IPS-20b (cell line): ENCODE data around the gene MR1.
A peak's percentile ranks its signal among the peaks of the same experiment; 100 is the strongest.

ENCODE experiments used
- H3K27ac ChIP-seq: one replicate; pipeline ENCODE4 v1.5.1; 2013; ENCODE audit warnings: low read length
- H3K27me3 ChIP-seq: 2 replicates; pipeline ENCODE4 v1.6.1; 2013; ENCODE audit warnings: mild to moderate bottlenecking, low read length, inconsistent platforms; ENCODE audit not compliant: insufficient read depth
- H3K36me3 ChIP-seq: 2 replicates; pipeline ENCODE4 v1.6.1; 2013; ENCODE audit warnings: low read depth, mild to moderate bottlenecking, inconsistent platforms, low read length, moderate library complexity; ENCODE audit not compliant: insufficient read depth
- H3K4me1 ChIP-seq: 2 replicates; pipeline ENCODE4 v1.6.1; 2013; ENCODE audit warnings: mild to moderate bottlenecking, control low read depth, inconsistent platforms, low read length, moderate library complexity; ENCODE audit not compliant: insufficient read depth
- H3K4me3 ChIP-seq: 2 replicates; pipeline ENCODE4 v1.5.1; 2013; ENCODE audit warnings: mild to moderate bottlenecking, low read length, inconsistent platforms
- H3K9ac ChIP-seq: 2 replicates; pipeline ENCODE4 v1.6.1; 2013; ENCODE audit warnings: low read depth, mild to moderate bottlenecking, inconsistent platforms, low read length, moderate library complexity
- H3K9me3 ChIP-seq: 2 replicates; pipeline ENCODE4 v1.6.1; 2013; ENCODE audit warnings: mild to moderate bottlenecking, low read depth, low read length, inconsistent platforms; ENCODE audit not compliant: insufficient read depth

MR1 gene

DNA sequence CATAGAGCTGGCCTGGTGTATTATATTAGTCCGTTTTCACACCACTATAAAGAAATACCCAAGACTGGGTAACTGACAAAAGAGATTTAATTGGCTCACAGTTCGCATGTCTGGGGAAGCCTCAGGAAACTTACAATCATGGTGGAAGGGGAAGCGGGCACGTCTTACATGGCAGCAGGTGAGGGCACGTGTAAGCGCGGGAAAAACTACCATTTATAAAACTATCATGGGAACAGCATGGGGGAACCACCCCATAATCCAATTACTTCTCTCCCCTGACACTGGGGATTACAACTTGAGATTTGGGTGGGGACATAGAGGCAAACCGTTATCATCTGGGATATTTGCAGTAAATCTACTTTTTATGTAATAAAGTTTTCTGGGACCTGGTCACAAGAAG lies 61.5 kb downstream of the MR1 start:
- Histone ChIP-seq H3K27ac (no peak overlapping the region), H3K27me3 (peaks cover 64% of the 10 kb centered on the region), H3K36me3 (peaks cover 16% of the 10 kb centered on the region; the same call in 1 of the 2 replicates), H3K4me1 (peaks cover 50% of the 10 kb centered on the region), H3K4me3 (no peak overlapping the region), H3K9ac (no peak overlapping the region), H3K9me3 (no peaks in the 10 kb centered on the region)

DNA sequence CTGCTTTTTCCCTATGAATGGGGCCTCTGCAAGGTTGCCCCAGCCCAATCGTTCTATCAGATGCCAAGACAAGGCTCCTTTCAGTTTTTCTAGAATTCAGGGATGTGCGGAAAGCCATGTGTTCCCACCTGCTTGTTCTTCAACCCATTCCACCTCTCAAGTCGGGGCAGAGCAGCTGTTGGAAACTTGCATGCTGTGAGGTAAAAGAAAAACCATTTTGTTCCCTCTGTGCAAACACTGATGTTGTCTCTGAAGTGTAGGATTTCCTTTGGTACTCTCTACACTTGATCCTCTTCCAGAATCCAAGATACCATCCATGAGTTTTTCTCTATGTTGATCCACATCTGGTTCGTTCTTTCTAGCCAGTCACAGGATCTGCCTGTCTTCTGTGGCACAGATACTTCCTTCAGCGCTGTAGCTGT lies 62.0 kb downstream of the MR1 start:
- Histone ChIP-seq H3K9ac (peak overlapping the region; percentile 18; the same call in 1 of the 2 replicates), H3K27me3 (peaks cover 64% of the 10 kb centered on the region), H3K36me3 (peaks cover 16% of the 10 kb centered on the region; the same call in 1 of the 2 replicates), H3K9me3 (no peaks in the 10 kb centered on the region), H3K27ac (no peak overlapping the region), H3K4me3 (peak overlapping the region; percentile 29; the same call in 1 of the 2 replicates), H3K4me1 (peaks cover 53% of the 10 kb centered on the region)

DNA sequence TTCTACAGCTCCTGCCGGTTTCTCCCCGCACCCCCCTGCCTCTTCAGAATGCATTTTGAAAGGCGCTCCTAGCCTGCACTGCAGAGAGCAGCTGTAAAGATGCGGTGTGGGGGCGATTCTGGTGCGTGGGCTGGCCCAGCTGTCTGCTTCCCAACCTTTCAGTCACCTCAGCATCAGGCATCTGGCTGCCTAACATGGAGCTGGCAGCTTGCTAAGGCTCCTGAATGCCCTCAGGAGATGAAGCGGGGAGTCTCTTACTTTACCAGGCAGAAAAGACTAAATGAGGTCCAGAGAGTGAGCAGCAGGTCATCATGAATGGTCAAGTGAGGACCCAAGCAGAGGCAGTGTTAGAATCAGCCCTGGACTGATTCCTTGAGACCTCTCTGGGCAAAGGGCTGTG lies 63.5 kb downstream of the MR1 start:
- Histone ChIP-seq H3K9me3 (no peaks in the 10 kb centered on the region), H3K4me1 (peaks cover 61% of the 10 kb centered on the region), H3K27ac (no peak overlapping the region), H3K9ac (no peak overlapping the region), H3K4me3 (no peak overlapping the region), H3K27me3 (peaks cover 58% of the 10 kb centered on the region), H3K36me3 (0 out of 2 replicates have a peak, but pooled peaks cover 8% of the 10 kb centered on the region)

DNA sequence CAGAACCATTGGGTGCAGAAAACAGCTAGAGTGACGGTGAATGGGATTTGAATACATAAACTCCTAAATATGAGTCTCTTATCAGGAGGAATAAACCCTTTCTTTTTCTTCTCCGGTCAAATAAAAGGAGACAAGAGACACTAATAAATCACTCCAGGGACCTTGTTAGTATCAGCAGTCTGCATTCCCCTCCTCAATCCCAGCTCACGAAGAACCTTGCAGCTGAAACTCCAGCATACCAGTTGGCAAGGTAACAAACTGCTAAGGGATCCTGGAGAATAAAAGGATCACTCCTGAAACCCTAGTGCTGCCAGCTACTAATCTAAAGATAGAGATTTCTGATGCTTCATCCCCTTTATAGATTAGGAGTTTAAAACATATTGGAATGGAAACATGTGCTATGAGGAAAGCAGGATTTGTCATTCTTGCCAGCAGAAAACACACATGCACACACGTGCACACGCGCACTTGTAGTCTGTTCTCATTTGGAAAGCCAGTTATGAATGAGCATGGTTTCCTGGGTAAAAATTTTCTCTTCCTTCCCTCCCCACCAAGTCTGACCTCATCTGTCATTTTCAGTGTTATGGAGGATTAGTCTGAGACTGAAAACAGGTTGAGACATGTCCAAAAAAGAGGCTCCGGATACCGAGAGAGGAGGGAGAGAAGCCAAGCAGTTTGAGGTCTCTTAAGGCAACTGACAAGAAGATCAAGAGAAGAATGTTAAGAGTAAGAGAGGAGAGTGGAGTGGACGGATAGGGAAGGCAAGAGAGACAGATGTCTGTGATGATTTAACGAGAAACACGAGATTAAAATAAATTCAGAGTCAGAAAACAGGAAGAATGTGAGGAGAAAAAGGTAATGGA lies 65.6 kb downstream of the MR1 start:
- no peaks in the 10 kb centered on the region for H3K36me3 ChIP-seq
- no peak overlapping the region for H3K9ac ChIP-seq
- H3K27me3 ChIP-seq = peaks cover 79% of the 10 kb centered on the region
- H3K4me1 ChIP-seq = peaks cover 76% of the 10 kb centered on the region
- no peak overlapping the region for H3K27ac ChIP-seq
- no peaks in the 10 kb centered on the region for H3K9me3 ChIP-seq
- H3K4me3 ChIP-seq = no peak overlapping the region; the same call in 1 of the 2 replicates

DNA sequence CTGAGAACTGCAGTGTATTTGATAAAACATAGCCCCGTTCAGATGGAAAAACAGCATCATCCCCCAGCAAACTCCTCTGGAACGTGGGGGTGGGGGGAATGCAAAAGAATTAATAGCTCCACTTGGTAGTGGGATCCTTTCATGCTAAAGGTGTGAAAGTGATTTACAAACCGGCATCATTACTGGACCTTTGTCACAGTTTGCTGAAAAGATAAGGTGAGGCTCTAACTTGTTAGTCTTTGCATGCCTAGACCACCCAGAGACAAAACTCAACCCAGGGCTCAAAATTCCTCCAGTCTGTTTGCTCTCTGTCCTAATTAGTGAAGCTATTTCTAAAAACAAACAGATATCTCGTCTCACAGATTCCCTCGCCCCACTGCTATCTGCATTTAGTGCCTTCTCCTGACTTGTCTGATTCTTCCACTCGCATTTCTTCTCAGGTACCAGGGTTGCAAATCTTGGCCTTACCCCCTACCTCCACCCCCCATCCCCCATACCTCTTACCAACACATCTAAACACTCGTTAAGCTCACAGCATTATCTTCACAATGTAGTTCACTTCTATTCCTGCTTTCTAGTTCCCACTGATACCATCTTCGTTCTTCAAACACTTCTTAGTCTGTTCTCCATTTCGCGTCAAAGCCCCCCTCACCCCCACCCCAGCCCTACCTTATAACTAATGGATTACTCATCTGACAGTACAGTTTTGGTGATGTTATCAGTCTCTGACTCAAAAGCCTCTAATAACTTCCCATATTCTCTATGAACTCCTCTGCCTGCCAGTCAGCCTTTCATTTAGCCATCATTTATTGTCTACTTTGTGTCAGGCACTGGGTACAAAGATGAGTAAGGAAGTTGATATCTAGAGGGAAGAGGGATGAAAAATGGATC lies 66.5 kb downstream of the MR1 start:
- H3K4me3 ChIP-seq = no peak overlapping the region; the same call in 1 of the 2 replicates
- no peak overlapping the region for H3K27ac ChIP-seq
- no peaks in the 10 kb centered on the region for H3K9me3 ChIP-seq
- peaks cover 73% of the 10 kb centered on the region for H3K4me1 ChIP-seq
- H3K36me3 ChIP-seq = no peaks in the 10 kb centered on the region
- peaks cover 82% of the 10 kb centered on the region for H3K27me3 ChIP-seq
- no peak overlapping the region; the same call in 1 of the 2 replicates for H3K9ac ChIP-seq

DNA sequence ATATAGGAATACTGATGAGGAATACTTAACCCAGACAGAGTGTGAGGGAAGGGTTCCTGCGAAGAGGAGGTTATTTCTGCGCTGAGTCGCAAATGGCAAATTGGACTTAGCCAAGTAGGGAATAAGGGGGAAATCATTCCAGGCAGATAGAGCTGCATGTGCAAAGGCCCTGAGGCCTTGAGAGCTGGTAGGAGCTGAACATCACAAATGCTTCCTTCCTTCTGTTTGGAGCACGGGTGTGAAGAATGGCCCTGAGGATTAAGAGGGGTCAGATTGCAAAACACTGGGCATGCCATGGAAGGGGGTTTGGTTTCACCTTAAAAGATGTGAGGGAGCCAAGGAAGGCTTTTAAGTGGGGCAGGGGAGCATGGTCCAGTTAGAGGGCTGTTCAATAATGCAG lies 67.2 kb downstream of the MR1 start:
- no peaks in the 10 kb centered on the region for H3K36me3 ChIP-seq
- peak overlapping the region; percentile 80; the same call in 1 of the 2 replicates for H3K9ac ChIP-seq
- peak overlapping the region; percentile 66; the same call in 1 of the 2 replicates for H3K4me3 ChIP-seq
- H3K9me3 ChIP-seq = no peaks in the 10 kb centered on the region
- peak overlapping the region; percentile 85 for H3K27ac ChIP-seq
- H3K4me1 ChIP-seq = peaks cover 69% of the 10 kb centered on the region
- peaks cover 81% of the 10 kb centered on the region for H3K27me3 ChIP-seq

DNA sequence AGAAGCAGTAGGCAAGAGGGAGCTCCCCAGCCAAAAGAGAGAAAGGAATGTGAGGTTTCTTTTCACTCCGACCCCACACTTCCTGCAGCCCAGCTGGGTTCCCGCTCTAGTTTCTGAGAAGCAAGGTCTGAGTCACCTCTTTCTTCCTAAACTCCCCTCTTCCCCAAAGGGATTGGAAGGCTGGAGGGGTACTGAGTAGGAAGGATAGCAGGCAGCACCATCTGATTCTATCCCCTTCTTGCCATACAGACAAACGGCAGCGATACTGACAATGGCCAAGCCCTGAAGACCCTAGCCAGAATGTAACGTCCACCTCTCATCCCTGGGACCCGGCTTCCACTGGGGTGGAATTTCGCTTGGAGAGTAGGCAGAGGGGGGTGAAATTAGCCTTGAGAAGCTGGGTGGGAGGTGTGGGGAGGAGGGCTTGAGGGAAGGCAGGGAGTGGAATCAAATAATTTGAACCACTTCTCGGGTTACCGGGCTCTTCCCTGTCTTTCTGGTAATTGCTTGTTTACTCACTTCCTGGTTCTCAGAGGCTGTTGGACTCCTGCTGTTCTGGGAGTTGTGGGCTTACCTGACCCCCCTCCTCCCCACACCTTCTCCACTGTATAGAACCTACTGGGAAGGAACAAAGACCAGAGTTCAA lies 67.9 kb downstream of the MR1 start:
- H3K9me3 ChIP-seq = no peaks in the 10 kb centered on the region
- peak overlapping the region; percentile 80 for H3K9ac ChIP-seq
- H3K36me3 ChIP-seq = no peaks in the 10 kb centered on the region
- peaks cover 82% of the 10 kb centered on the region for H3K27me3 ChIP-seq
- peaks cover 64% of the 10 kb centered on the region for H3K4me1 ChIP-seq
- H3K4me3 ChIP-seq = peak overlapping the region; percentile 66
- peak overlapping the region; percentile 85 for H3K27ac ChIP-seq

DNA sequence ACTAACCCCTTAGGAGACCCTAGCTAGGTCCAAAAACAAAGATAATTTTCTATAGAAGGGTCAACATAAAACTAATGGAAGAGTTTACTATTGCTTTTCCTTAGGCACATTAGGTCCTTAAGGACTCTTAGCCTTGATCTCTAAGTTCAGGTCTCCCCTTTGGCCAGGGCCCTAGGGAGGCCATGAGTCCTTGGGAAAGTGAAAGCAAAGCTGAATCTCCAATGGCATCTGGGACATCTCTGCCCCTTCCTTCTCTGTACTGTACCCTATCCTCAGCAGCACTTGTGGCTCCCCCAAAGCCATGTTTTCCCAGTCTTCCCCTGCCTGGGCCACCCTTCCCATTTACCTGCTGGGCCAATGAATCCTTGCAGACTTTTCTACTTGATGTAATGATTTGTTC lies 69.1 kb downstream of the MR1 start:
- Histone ChIP-seq H3K4me1 (peaks cover 55% of the 10 kb centered on the region), H3K9ac (no peak overlapping the region), H3K27ac (no peak overlapping the region), H3K27me3 (peaks cover 82% of the 10 kb centered on the region), H3K9me3 (no peaks in the 10 kb centered on the region), H3K36me3 (no peaks in the 10 kb centered on the region), H3K4me3 (no peak overlapping the region)

DNA sequence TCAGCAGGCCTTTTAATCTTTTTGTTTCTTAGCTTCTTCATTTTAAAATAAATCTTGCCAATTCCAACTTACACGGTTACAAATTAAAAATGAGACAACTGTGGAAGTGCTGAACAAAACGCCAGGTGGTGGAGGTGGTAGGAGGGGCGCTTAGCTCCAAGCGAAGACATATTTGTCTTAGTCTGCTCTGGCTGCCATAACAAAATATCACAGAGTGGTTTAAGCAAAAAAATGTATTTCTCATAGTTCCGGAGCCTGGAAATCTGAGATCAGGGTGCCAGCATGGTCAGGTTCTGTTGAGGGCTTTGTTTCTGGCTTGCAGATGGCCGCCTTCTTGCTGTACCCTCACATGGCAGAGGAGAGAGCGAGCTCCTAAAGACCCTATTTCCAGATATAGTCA lies 69.6 kb downstream of the MR1 start:
- H3K27ac ChIP-seq = no peak overlapping the region
- no peaks in the 10 kb centered on the region for H3K9me3 ChIP-seq
- no peaks in the 10 kb centered on the region for H3K36me3 ChIP-seq
- no peak overlapping the region for H3K9ac ChIP-seq
- peaks cover 82% of the 10 kb centered on the region for H3K27me3 ChIP-seq
- no peak overlapping the region for H3K4me3 ChIP-seq
- H3K4me1 ChIP-seq = peaks cover 51% of the 10 kb centered on the region

DNA sequence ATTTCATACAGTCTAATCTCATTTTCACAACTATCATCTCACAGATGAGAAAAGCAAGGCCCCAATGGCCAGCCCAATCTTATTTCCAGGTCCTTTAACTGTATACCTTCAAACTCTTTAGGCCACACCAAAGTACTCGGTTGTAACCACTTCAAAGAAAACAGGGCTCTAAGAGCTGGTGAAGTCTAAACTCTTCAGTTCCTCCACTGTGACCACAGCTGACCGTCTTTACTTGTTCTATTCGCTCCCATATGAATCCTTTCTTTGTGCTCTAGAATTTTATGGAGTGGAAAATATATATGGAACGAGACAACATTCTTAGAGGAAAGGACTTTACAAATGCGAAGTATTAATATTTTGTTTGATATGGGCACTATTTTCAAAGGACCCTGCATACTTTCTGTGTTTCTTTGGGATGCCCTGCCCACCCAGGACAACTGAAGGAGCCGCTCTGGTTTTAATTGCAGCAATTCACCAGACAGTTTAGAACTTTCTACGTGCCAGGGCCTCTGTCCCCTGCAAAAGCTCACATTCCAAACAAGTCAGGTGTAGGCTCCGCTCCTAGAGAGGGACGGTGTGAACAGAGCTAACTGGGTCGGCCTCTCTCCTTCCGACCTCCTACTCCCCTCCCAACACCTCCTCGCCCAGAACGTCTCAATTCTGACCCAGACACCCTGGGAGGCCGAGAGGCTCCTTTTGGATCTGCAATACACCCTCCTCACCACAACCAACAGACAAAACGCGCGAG lies 70.4 kb downstream of the MR1 start:
- Histone ChIP-seq H3K27ac (peak overlapping the region; percentile 57), H3K36me3 (no peaks in the 10 kb centered on the region), H3K9ac (peak overlapping the region; percentile 82; the same call in 1 of the 2 replicates), H3K4me1 (peaks cover 48% of the 10 kb centered on the region), H3K4me3 (peak overlapping the region; percentile 80), H3K27me3 (peaks cover 82% of the 10 kb centered on the region), H3K9me3 (no peaks in the 10 kb centered on the region)

DNA sequence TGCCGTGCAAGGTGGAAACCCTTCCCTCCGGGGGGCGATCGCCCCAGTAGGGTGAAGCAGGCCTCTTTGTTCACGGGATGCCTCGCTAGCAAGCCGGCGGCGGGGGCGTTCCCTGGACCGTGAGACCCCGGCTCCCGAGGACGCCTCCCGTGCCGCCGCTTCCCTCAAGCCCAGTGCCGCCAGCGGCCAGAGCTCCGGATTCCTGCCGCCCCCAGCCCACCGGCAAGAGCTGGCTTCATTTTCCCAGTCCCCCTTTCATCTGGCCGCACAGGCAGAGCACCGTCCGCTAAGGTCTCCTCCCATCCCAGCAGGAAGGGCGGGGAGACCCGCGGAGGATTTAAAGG lies 71.0 kb downstream of the MR1 start:
- Histone ChIP-seq H3K9ac (peak overlapping the region; percentile 82; the same call in 1 of the 2 replicates), H3K27ac (peak overlapping the region; percentile 57), H3K36me3 (no peaks in the 10 kb centered on the region), H3K9me3 (no peaks in the 10 kb centered on the region), H3K4me3 (peak overlapping the region; percentile 80), H3K27me3 (peaks cover 80% of the 10 kb centered on the region), H3K4me1 (peaks cover 48% of the 10 kb centered on the region)
